Measurements from ENCODE around the gene LRRK2. TPM values are rescaled to one million over a fixed set of nuclear protein-coding genes. Genes with fewer than 3 reads are reported as not detected.
"Not testable (repeated sequence)": the region's sequence is repeated elsewhere in the genome, so short reads cannot be mapped to it uniquely, and the experiment has no call there.

LRRK2 gene
- total RNA-seq, 6 experiments from 2014 or later, result 0.28 to 1.6 (median 1.2) TPM

- Mint-ChIP-seq H3K4me3 (no peak overlapping the region), H3K36me3 (ENCODE audit: low read depth) (no peaks in the 10 kb centered on the region)
- TF ChIP-seq CTCF (IDR thresholded peaks at IDR 0.05), result no peak
Observed at GRCh38 chr12:40238979-40239378, 14.2 kb downstream of the LRRK2 start.

GRCh38 chr12:40240779-40241178 is 16.0 kb downstream of the LRRK2 start:
- Mint-ChIP-seq H3K27me3 (ENCODE audit: insufficient read depth) (no peaks in the 10 kb centered on the region; the same call in none of the 2 replicates), H3K4me3 (no peak overlapping the region), H3K9me3 (no peaks in the 10 kb centered on the region), H3K27ac (no peak overlapping the region), H3K4me1 (ENCODE audit: low read depth) (no peaks in the 10 kb centered on the region), H3K36me3 (ENCODE audit: low read depth) (no peaks in the 10 kb centered on the region)
- TF ChIP-seq CTCF (IDR thresholded peaks at IDR 0.05), result no peak
- DNase-seq, result no peak

More at GRCh38 chr12:40238979-40239378, 14.2 kb downstream of the LRRK2 start:
- no peak for DNase-seq
- H3K27ac Mint-ChIP-seq, result no peak overlapping the region
- H3K27me3 Mint-ChIP-seq (ENCODE audit: insufficient read depth), result no peaks in the 10 kb centered on the region; the same call in none of the 2 replicates
- no peaks in the 10 kb centered on the region for H3K9me3 Mint-ChIP-seq
- no peaks in the 10 kb centered on the region for H3K4me1 Mint-ChIP-seq (ENCODE audit: low read depth)

- no peak for TF ChIP-seq CTCF (IDR thresholded peaks at IDR 0.05)
- Mint-ChIP-seq H3K27me3 (ENCODE audit: insufficient read depth) (no peaks in the 10 kb centered on the region; the same call in none of the 2 replicates), H3K36me3 (ENCODE audit: low read depth) (no peaks in the 10 kb centered on the region), H3K4me3 (no peak overlapping the region), H3K4me1 (ENCODE audit: low read depth) (no peaks in the 10 kb centered on the region), H3K9me3 (no peaks in the 10 kb centered on the region), H3K27ac (no peak overlapping the region)
- DNase-seq, result no peak
Observed at GRCh38 chr12:40241741-40242140, 16.9 kb downstream of the LRRK2 start.

GRCh38 chr12:40244526-40245156 is 19.8 kb downstream of the LRRK2 start:
- H3K9me3 Mint-ChIP-seq; H3K27ac Mint-ChIP-seq; H3K4me1 Mint-ChIP-seq (ENCODE audit: low read depth); DNase-seq; H3K27me3 Mint-ChIP-seq (ENCODE audit: insufficient read depth); H3K36me3 Mint-ChIP-seq (ENCODE audit: low read depth); H3K4me3 Mint-ChIP-seq: not testable (repeated sequence)

GRCh38 chr12:40248034-40248433 is 23.2 kb downstream of the LRRK2 start:
- H3K27ac Mint-ChIP-seq, result no peak overlapping the region
- H3K4me1 Mint-ChIP-seq (ENCODE audit: low read depth), result no peaks in the 10 kb centered on the region
- DNase-seq, result no peak
- TF ChIP-seq CTCF (IDR thresholded peaks at IDR 0.05), result no peak
- H3K27me3 Mint-ChIP-seq (ENCODE audit: insufficient read depth), result peaks cover 1% of the 10 kb centered on the region; the same call in 1 of the 2 replicates
- no peak overlapping the region for H3K4me3 Mint-ChIP-seq
- H3K9me3 Mint-ChIP-seq, result no peaks in the 10 kb centered on the region
- no peaks in the 10 kb centered on the region; the same call in 1 of the 2 replicates for H3K36me3 Mint-ChIP-seq (ENCODE audit: low read depth)

GRCh38 chr12:40248585-40249297 is 23.9 kb downstream of the LRRK2 start:
- no peak overlapping the region for H3K27ac Mint-ChIP-seq
- no peaks in the 10 kb centered on the region for H3K4me1 Mint-ChIP-seq (ENCODE audit: low read depth)
- no peak for DNase-seq
- TF ChIP-seq CTCF (IDR thresholded peaks at IDR 0.05), result no peak
- no peak overlapping the region for H3K4me3 Mint-ChIP-seq
- H3K9me3 Mint-ChIP-seq, result no peaks in the 10 kb centered on the region
- no peaks in the 10 kb centered on the region; the same call in 1 of the 2 replicates for H3K36me3 Mint-ChIP-seq (ENCODE audit: low read depth)
- H3K27me3 Mint-ChIP-seq (ENCODE audit: insufficient read depth), result peaks cover 1% of the 10 kb centered on the region; the same call in 1 of the 2 replicates

- H3K36me3 Mint-ChIP-seq (ENCODE audit: low read depth); H3K4me1 Mint-ChIP-seq (ENCODE audit: low read depth); H3K27me3 Mint-ChIP-seq (ENCODE audit: insufficient read depth); H3K4me3 Mint-ChIP-seq; H3K9me3 Mint-ChIP-seq; H3K27ac Mint-ChIP-seq; DNase-seq: not testable (repeated sequence)
Observed at GRCh38 chr12:40250652-40251051, 25.9 kb downstream of the LRRK2 start.
